Heart left ventricle (tissue), 16 donors: ENCODE results near the gene CKAP4. TPM values are rescaled to one million over a fixed set of nuclear protein-coding genes. Genes with fewer than 3 reads are reported as not detected.

Experiments used
- ATAC-seq, 4 donors: fragments of 200-7000 bp; cut with Tn5 transposase; one replicate each; pipeline ENCODE4 v1.9.1; 2020 to 2022; ENCODE audit warnings: moderate library complexity in 4 of 4, mild to moderate bottlenecking in 3 of 4, moderate number of reproducible peaks in 1 of 4
- DNase-seq, 5 donors: peaks; one replicate each; pipeline ENCODE4 v3.0.0-alpha.2; 2020
- H3K27ac ChIP-seq, 12 donors: fragments of 200-600 bp; sonication (generic) in 4 of 12; one replicate each; pipeline versions ENCODE4 v1.5.0 to v1.8.0; 2016 to 2022; ENCODE audit warnings: mild to moderate bottlenecking in 2 of 12
- H3K27me3 ChIP-seq, 9 donors: fragments of 200-600 bp; sonication (generic) in 2 of 9; one replicate each; pipeline versions ENCODE4 v1.5.1 to v1.8.0; 2016 to 2022; ENCODE audit warnings: mild to moderate bottlenecking in 3 of 9
- H3K36me3 ChIP-seq, 9 donors: fragments of 200-600 bp; sonication (generic) in 2 of 9; one replicate each; pipeline versions ENCODE4 v1.5.0 to v1.8.0; 2018 to 2022; ENCODE audit warnings: mild to moderate bottlenecking in 2 of 9
- H3K4me1 ChIP-seq, 12 donors: fragments of 200-600 bp; sonication (generic) in 4 of 12; one replicate each; pipeline versions ENCODE4 v1.5.0 to v1.8.0; 2016 to 2022; ENCODE audit warnings: mild to moderate bottlenecking in 3 of 12
- H3K4me3 ChIP-seq, 12 donors: fragments of 200-600 bp; sonication (generic) in 4 of 12; one replicate each; pipeline versions ENCODE4 v1.5.0 to v1.8.0; 2017 to 2022; ENCODE audit warnings: mild to moderate bottlenecking in 9 of 12, moderate library complexity in 4 of 12
- H3K9me3 ChIP-seq, 12 donors: fragments of 200-600 bp; sonication (generic) in 4 of 12; one replicate each; pipeline versions ENCODE4 v1.5.0 to v1.8.0; 2016 to 2022; ENCODE audit warnings: mild to moderate bottlenecking in 1 of 12
- CTCF ChIP-seq, 12 donors: fragments of 200-600 bp; sonication (generic) in 4 of 12; IDR thresholded peaks; one replicate each; pipeline versions ENCODE4 v1.5.0 to v1.8.0; 2018 to 2022; ENCODE audit warnings: antibody characterized with exemption in 12 of 12, mild to moderate bottlenecking in 5 of 12
- POLR2A ChIP-seq, 2 donors: fragments of 450-650 bp; IDR thresholded peaks; one replicate each; pipeline ENCODE4 v1.6.1; 2017; ENCODE audit warnings: antibody characterized with exemption in 2 of 2, mild to moderate bottlenecking in 2 of 2, moderate library complexity in 2 of 2
- WGBS, 4 donors: extraction: QIAGEN DNeasy Blood & Tissue Kit in 2 of 4; methylation state at CpG; one replicate each; pipeline versions ENCODE4 v1.1.5 to v1.1.7; 2013 to 2018; 5-methylcytosine and 5-hydroxymethylcytosine counted together
- intact Hi-C, 10 donors: fragments of 100-400 bp; cut with DNase I; formaldehyde crosslinking; loops; one replicate each; pipeline versions ENCODE4 v1.11.1 to v1.14.2; 2022
- polyA plus RNA-seq, 2 donors: library from polyadenylated mRNA; stranded (reverse); fragments of 200-250 nt; gene quantifications; one replicate each; pipeline ENCODE4 v1.2.3, GENCODE V29; 2013
- total RNA-seq, 9 donors: library from RNA; depleted of rRNA in 2 of 9; stranded (reverse); fragments of >200 nt in 2 of 9; fragmentation: NEBNext Ultra II Directional in 3 of 9; extraction: Animal tissue kit (Norgen Biotek cat#: 25700) in 3 of 9; gene quantifications; one replicate each; pipeline versions ENCODE4 v1.1.0 to v1.2.4, GENCODE V29; 2016 to 2023
- donor health status: ischemic (EF 13 %, LVEDD 7.1; RV severe dilation, severe dysfunction).
- donor health status: healthy with polysubstance abuse.
- donor health status: DM: no; HTN: yes; CAD: no.
- donor health status: DM: no; HTN: no; CAD: no.
- donor health status: ischemic (EF 25% LVEDD 6.9; RV normal size, moderate dysfunction).
- donor health status: ischemic (EF 25% LVEDD 5.7; RV mildly dilated, moderate dysfunction).
- donor health status: healthy.
- donor health status: DM: yes; HTN: yes; CAD: no.
- donor health status: ischemic (EF 35%, LVEDD 5.7; RV mildly dilated, moderate dysfunction).
- donor health status: nonischemic (EF 11% LVEDD 7.7; RV severe dilation, severe dysfunction).
- donor health status: DM: yes; HTN: yes; CAD: no.
- donor health status: PGD.
- donor health status: ischemic (EF 29% LVEDD 5.4; RV normal size, mild dysfunction).
- donor health status: nonischemic (EF 23%, LVEDD 6.1; RV moderate dilation, normal function).

CKAP4 gene
- total and polyA plus RNA-seq, 11 donors = 19.0 to 70.7 (median 53.7) TPM

- intact Hi-C loops = loop anchor here in 9 of 10 donors (5.0 to 10.0 kb wide), 5 partner anchors 37 to 97 kb away; partner anchors contain the start of gene TCP11L2 (in 6 of the 9)
- Histone ChIP-seq H3K4me3 (peak overlapping the region in 9 of 12 donors; percentile 75 to 95 (median 91)), H3K27ac (peak overlapping the region in 11 of 12 donors; percentile 2 to 100 (median 99)), H3K4me1 (peaks cover 3 to 68% (median 36%) of the 10 kb centered on the region in 12 donors), H3K27me3 (no peaks in the 10 kb centered on the region), H3K9me3 (no peaks in the 10 kb centered on the region), H3K36me3 (peaks cover 0 to 30% (median 16%) of the 10 kb centered on the region in 9 donors)
- no peak for TF ChIP-seq POLR2A (IDR thresholded peaks at IDR 0.05)
- TF ChIP-seq CTCF (IDR thresholded peaks at IDR 0.05) = no peak
- DNase-seq (peak in 4 of 5 donors; percentile 22 to 58 (median 40)), ATAC-seq (peak in 3 of 4 donors; percentile 2 to 8 (median 7))
- 52 to 71% (median 59%) methylated on average over 12 of the region's 12 CpGs for WGBS, 4 donors
These were observed 2.1 kb downstream of the CKAP4 start for GRCh38 chr12:106245767-106246166.

- no peak for DNase-seq
- intact Hi-C loops = loop anchor here in 1 of 10 donors (10.0 kb wide), 1 partner anchor 61 kb away; the partner anchor contains the start of gene TCP11L2
- no peak for ATAC-seq
- H3K27me3 ChIP-seq = no peaks in the 10 kb centered on the region
- peaks cover 3 to 61% (median 38%) of the 10 kb centered on the region in 12 donors for H3K4me1 ChIP-seq
- TF ChIP-seq POLR2A (IDR thresholded peaks at IDR 0.05) = no peak
- TF ChIP-seq CTCF (IDR thresholded peaks at IDR 0.05) = no peak
- H3K4me3 ChIP-seq = no peak overlapping the region
- H3K36me3 ChIP-seq = peaks cover 0 to 51% (median 37%) of the 10 kb centered on the region in 9 donors
- H3K27ac ChIP-seq = peak overlapping the region in 7 of 12 donors; percentile 8 to 100 (median 48)
- no peaks in the 10 kb centered on the region for H3K9me3 ChIP-seq
These were observed 4.2 kb downstream of the CKAP4 start for GRCh38 chr12:106243620-106244019.

GRCh38 chr12:106240821-106241220 lies 7.0 kb downstream of the CKAP4 start:
- intact Hi-C loops = loop anchor here in 1 of 10 donors (10.0 kb wide), 1 partner anchor 64 kb away; the partner anchor contains the start of gene TCP11L2
- H3K27ac ChIP-seq = no peak overlapping the region
- DNase-seq (no peak), ATAC-seq (no peak)
- no peaks in the 10 kb centered on the region for H3K27me3 ChIP-seq
- H3K9me3 ChIP-seq = no peaks in the 10 kb centered on the region
- peaks cover 3 to 55% (median 28%) of the 10 kb centered on the region in 12 donors for H3K4me1 ChIP-seq
- TF ChIP-seq CTCF (IDR thresholded peaks at IDR 0.05) (no peak), POLR2A (IDR thresholded peaks at IDR 0.05) (no peak)
- H3K4me3 ChIP-seq = no peak overlapping the region
- peaks cover 0 to 57% (median 48%) of the 10 kb centered on the region in 9 donors for H3K36me3 ChIP-seq

GRCh38 chr12:106239951-106240335 lies 7.9 kb downstream of the CKAP4 start:
- 95 to 99% (median 96%) methylated on average over 12 of the region's 12 CpGs for WGBS, 4 donors
- H3K27me3 ChIP-seq = no peaks in the 10 kb centered on the region
- peak overlapping the region in 2 of 12 donors; percentile 76 to 85 for H3K27ac ChIP-seq
- H3K4me3 ChIP-seq = no peak overlapping the region
- ATAC-seq (no peak), DNase-seq (no peak)
- H3K36me3 ChIP-seq = peaks cover 0 to 57% (median 48%) of the 10 kb centered on the region in 9 donors
- H3K4me1 ChIP-seq = peaks cover under 1 to 46% (median 20%) of the 10 kb centered on the region in 12 donors
- TF ChIP-seq CTCF (IDR thresholded peaks at IDR 0.05) = no peak
- no peak for TF ChIP-seq POLR2A (IDR thresholded peaks at IDR 0.05)
- intact Hi-C loops = loop anchor here in 3 of 10 donors (5.0 to 10.0 kb wide), 3 partner anchors 65 to 107 kb away; partner anchors contain the start of gene TCP11L2 (in 1 of the 3)
- no peaks in the 10 kb centered on the region for H3K9me3 ChIP-seq
